Upper lobe of left lung (tissue), 6 donors: ENCODE measurements around the gene CLIP1. TPM values are rescaled to one million over a fixed set of nuclear protein-coding genes. Genes with fewer than 3 reads are reported as not detected.

ENCODE experiments used
- ATAC-seq, 2 donors: fragments of 200-7000 bp; cut with Tn5 transposase; one replicate each; pipeline ENCODE4 v1.9.1; 2022; ENCODE audit warnings: mild to moderate bottlenecking in 2 of 2, moderate library complexity in 2 of 2; ENCODE audit not compliant: low FRiP score in 2 of 2
- DNase-seq, 2 donors: peaks; one replicate each; pipeline ENCODE4 v3.0.0-alpha.2; 2019 to 2020
- H3K27ac ChIP-seq, 4 donors: fragments of 200-600 bp; sonication (generic); one replicate each; pipeline ENCODE4 v1.5.1; 2016 to 2019
- H3K27me3 ChIP-seq, 4 donors: fragments of 200-600 bp; sonication (generic); one replicate each; pipeline ENCODE4 v1.5.1; 2017 to 2019
- H3K36me3 ChIP-seq, 4 donors: fragments of 200-600 bp; sonication (generic); one replicate each; pipeline ENCODE4 v1.5.1; 2016 to 2019
- H3K4me1 ChIP-seq, 4 donors: fragments of 200-600 bp; sonication (generic); one replicate each; pipeline ENCODE4 v1.5.1; 2018 to 2019
- H3K4me3 ChIP-seq, 4 donors: fragments of 200-600 bp; sonication (generic); one replicate each; pipeline ENCODE4 v1.5.1; 2017 to 2019; ENCODE audit warnings: mild to moderate bottlenecking in 2 of 4, moderate library complexity in 1 of 4
- H3K9me3 ChIP-seq, 4 donors: fragments of 200-600 bp; sonication (generic); one replicate each; pipeline ENCODE4 v1.5.1; 2018 to 2019
- EP300 ChIP-seq, 4 donors: sonication (generic); formaldehyde crosslinking; IDR thresholded peaks; one replicate each; pipeline ENCODE4 v1.5.1; 2017; ENCODE audit warnings: antibody characterized with exemption in 4 of 4, control low read depth in 2 of 4
- POLR2A ChIP-seq, 4 donors: fragments of 450-650 bp; IDR thresholded peaks; one replicate each; pipeline ENCODE4 v1.5.1; 2016 to 2017; ENCODE audit warnings: antibody characterized with exemption in 4 of 4, mild to moderate bottlenecking in 2 of 4
- POLR2AphosphoS5 ChIP-seq, 2 donors: sonication (generic); formaldehyde crosslinking; IDR thresholded peaks; one replicate each; pipeline ENCODE4 v1.5.1; 2017; ENCODE audit warnings: antibody characterized with exemption in 2 of 2
- WGBS, 2 donors: methylation state at CpG; one replicate each; pipeline ENCODE4 v1.1.5; 2017 to 2018; 5-methylcytosine and 5-hydroxymethylcytosine counted together
- total RNA-seq, 6 donors: library from RNA; depleted of rRNA in 4 of 6; stranded (reverse); fragments of >200 nt in 4 of 6; gene quantifications; one replicate each; pipeline versions ENCODE4 v1.1.0 to v1.2.1, GENCODE V29; 2016 to 2021
- TF ChIP-seq, protein P1 (sequence below), 6 experiments: fragments of 450-650 bp in 4 of 6; fragments of 200-600 bp in 2 of 6; sonication (generic) in 2 of 6; IDR thresholded peaks; one replicate each; pipeline ENCODE4 v1.5.1; 2016 to 2019; ENCODE audit warnings: antibody characterized with exemption in 6 of 6
- donor health status: DM: no; HTN: no; CAD: no; lungs with moderate emphysema.
- donor health status: DM: no; HTN: yes; CAD: no; lungs with severe emphysema.

Gene CLIP1
- total RNA-seq, 6 donors from 2014 or later: 78.4 to 152 (median 104) TPM

DNA sequence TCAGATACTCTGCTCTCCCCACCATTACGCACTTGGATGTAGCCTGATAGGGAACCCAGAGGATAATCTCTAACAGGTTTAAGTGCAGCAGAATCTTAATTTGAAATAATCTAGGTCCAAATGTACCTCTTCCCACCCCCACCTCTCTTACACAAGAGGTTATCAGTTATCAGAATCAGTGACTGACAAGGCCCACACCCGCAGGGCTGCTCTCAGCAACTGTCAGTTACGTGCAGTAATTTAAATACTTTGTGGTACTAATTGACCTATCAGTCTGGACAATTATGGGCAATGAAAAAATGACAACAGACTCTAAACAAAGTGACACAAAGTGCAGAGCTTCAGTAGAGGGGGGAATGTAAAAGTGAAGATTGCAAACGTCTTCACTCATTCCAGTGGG lies 74.0 kb downstream of the CLIP1 start:
- no peak for TF ChIP-seq POLR2AphosphoS5 (IDR thresholded peaks at IDR 0.05)
- no peak for TF ChIP-seq POLR2A (IDR thresholded peaks at IDR 0.05)
- TF ChIP-seq, protein P1, sequence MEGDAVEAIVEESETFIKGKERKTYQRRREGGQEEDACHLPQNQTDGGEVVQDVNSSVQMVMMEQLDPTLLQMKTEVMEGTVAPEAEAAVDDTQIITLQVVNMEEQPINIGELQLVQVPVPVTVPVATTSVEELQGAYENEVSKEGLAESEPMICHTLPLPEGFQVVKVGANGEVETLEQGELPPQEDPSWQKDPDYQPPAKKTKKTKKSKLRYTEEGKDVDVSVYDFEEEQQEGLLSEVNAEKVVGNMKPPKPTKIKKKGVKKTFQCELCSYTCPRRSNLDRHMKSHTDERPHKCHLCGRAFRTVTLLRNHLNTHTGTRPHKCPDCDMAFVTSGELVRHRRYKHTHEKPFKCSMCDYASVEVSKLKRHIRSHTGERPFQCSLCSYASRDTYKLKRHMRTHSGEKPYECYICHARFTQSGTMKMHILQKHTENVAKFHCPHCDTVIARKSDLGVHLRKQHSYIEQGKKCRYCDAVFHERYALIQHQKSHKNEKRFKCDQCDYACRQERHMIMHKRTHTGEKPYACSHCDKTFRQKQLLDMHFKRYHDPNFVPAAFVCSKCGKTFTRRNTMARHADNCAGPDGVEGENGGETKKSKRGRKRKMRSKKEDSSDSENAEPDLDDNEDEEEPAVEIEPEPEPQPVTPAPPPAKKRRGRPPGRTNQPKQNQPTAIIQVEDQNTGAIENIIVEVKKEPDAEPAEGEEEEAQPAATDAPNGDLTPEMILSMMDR (IDR thresholded peaks at IDR 0.05): no peak
- no peak for TF ChIP-seq EP300 (IDR thresholded peaks at IDR 0.05)
- DNase-seq (no peak), ATAC-seq (no peak)
- Histone ChIP-seq H3K9me3 (no peaks in the 10 kb centered on the region), H3K27me3 (no peaks in the 10 kb centered on the region), H3K36me3 (peaks cover 4 to 73% (median 25%) of the 10 kb centered on the region in 4 donors), H3K4me3 (no peak overlapping the region), H3K4me1 (no peaks in the 10 kb centered on the region), H3K27ac (no peak overlapping the region)
- 87 to 96% methylated on average over 4 of the region's 4 CpGs for WGBS, 2 donors

DNA sequence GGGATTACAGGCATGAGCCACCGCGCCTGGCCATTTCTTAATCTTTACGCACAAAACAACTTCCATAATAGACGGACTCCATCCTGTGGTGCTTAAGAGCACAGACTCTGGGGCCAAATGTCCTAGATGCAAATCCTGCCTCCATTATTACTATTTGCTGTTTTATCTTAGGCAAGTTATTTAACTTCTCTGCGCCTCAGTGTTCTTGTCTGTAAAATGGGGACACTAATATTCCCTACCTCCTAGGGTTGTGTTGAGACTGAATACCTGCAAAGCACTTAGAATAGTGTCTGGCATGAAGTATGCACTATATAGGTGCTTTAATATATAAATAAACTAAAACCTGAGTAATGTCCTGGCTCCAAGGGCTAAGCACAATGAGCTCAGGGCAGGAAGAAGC lies 76.4 kb downstream of the CLIP1 start:
- Histone ChIP-seq H3K9me3 (no peaks in the 10 kb centered on the region), H3K36me3 (peaks cover 3 to 63% (median 18%) of the 10 kb centered on the region in 4 donors), H3K27me3 (no peaks in the 10 kb centered on the region), H3K27ac (no peak overlapping the region), H3K4me3 (no peak overlapping the region), H3K4me1 (no peaks in the 10 kb centered on the region)
- WGBS, 2 donors: 93 to 99% methylated on average over 5 of the region's 5 CpGs
- DNase-seq (no peak), ATAC-seq (no peak)
- TF ChIP-seq, protein P1 (IDR thresholded peaks at IDR 0.05): no peak
- TF ChIP-seq POLR2A (IDR thresholded peaks at IDR 0.05) (no peak), EP300 (IDR thresholded peaks at IDR 0.05) (no peak), POLR2AphosphoS5 (IDR thresholded peaks at IDR 0.05) (no peak)

DNA sequence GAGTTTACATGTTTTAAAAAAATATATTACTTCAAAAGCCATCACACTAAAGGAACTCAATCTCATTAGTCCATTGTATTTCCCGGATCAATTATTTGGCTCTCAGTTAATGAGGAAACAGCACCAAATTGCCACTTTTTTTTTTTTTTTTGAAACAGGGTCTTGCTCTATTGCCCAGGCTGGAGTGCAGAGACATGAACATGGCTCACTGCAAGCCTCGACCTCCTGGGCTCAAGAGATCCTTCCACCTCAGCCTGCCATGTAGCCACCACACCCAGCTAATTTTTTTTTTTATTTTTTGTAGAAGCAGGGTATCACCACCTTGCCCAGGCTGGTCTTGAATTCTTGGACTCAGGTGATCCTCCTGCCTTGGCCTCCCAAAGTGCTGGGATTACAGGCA lies 77.4 kb downstream of the CLIP1 start:
- Histone ChIP-seq H3K4me1 (no peaks in the 10 kb centered on the region), H3K27ac (no peak overlapping the region), H3K27me3 (no peaks in the 10 kb centered on the region), H3K9me3 (no peaks in the 10 kb centered on the region), H3K4me3 (no peak overlapping the region), H3K36me3 (peaks cover 9 to 64% (median 21%) of the 10 kb centered on the region in 4 donors)
- DNase-seq: no peak
- no peak for ATAC-seq
- TF ChIP-seq, protein P1 (IDR thresholded peaks at IDR 0.05): no peak
- TF ChIP-seq POLR2A (IDR thresholded peaks at IDR 0.05) (no peak), POLR2AphosphoS5 (IDR thresholded peaks at IDR 0.05) (no peak), EP300 (IDR thresholded peaks at IDR 0.05) (no peak)
- WGBS, 2 donors: 86 to 89% methylated on average over 2 of the region's 2 CpGs

DNA sequence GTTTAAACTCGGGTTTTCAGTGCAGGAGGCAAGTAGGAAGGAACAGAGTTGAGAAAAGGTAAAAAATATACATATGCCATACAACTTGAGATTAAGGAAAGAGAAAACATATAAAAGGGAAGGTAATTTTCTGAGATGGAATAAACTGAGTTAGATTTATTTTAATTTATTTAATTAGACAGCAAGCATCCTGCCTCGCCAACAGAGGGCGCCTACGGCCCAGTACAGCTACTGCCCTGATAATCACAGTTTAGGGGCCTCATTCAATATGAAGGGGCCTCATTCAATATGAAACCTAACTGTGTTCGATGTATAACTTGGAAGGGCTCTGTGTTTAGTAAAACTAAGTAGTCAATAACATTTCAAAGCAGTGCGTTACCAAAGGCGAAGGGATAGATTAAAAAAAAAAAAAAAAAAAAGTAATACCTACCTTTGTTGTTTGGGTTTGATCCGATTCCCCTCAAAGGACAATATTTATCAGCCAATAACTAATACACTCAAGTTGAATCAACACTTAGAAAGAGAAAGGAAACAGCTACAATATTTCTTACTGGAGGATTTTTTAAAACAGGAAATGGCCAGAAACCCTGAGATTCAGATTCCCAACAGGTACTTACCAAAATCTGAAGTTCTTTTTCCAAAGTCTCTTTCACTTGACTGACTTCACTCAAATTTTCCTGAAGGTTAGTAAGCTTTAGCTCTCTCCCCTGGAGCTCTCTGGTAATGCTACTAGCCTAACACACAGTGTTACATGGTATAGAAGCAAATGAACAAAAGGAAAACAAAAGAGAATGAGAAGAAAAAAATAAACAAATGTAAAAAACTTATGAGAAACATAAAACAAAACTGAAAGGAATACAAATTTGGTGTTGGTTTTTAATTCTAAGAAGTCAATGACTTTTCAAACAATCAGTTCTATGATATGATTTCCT lies 86.2 kb downstream of the CLIP1 start:
- Histone ChIP-seq H3K4me3 (no peak overlapping the region), H3K27me3 (no peaks in the 10 kb centered on the region), H3K27ac (no peak overlapping the region), H3K36me3 (peaks cover 25 to 85% (median 54%) of the 10 kb centered on the region in 4 donors), H3K4me1 (no peaks in the 10 kb centered on the region), H3K9me3 (no peaks in the 10 kb centered on the region)
- no peak for DNase-seq
- WGBS, 2 donors: 80 to 86% methylated on average over 8 of the region's 8 CpGs
- no peak for ATAC-seq
- TF ChIP-seq POLR2AphosphoS5 (IDR thresholded peaks at IDR 0.05): no peak
- TF ChIP-seq, protein P1 (IDR thresholded peaks at IDR 0.05): peak in 5 of 6 experiments; percentile 21 to 30 (median 27)
